Measurements from ENCODE around the gene CABLES1. TPM values are rescaled to one million over a fixed set of nuclear protein-coding genes. Genes with fewer than 3 reads are reported as not detected.

The CABLES1 gene
- total and polyA plus RNA-seq, 2 of the 8 experiments (the other 6 are each of a cell fraction or from before 2014, with no cell fraction given), result 9.2 to 26.4 TPM

- TF ChIP-seq CHD7 (IDR thresholded peaks at IDR 0.05; ENCODE audit: insufficient replicate concordance, low read length) (no peak), BCL11A (IDR thresholded peaks at IDR 0.05; ENCODE audit: low read depth in 2 of 2, low read length in 2 of 2) (no peak), YY1 (IDR thresholded peaks at IDR 0.05; ENCODE audit: low read depth, low read length) (no peak), CHD2 (IDR thresholded peaks at IDR 0.05; ENCODE audit: low read length) (no peak), SAP30 (IDR thresholded peaks at IDR 0.05; ENCODE audit: insufficient read depth, insufficient replicate concordance, low read length) (no peak), NANOG (IDR thresholded peaks at IDR 0.05; ENCODE audit: insufficient read depth, low read depth, low read length, poor library complexity, severe bottlenecking) (no peak), JUN (IDR thresholded peaks at IDR 0.05; ENCODE audit: low read depth, low read length) (no peak), HDAC6 (IDR thresholded peaks at IDR 0.05; ENCODE audit: low read depth, low read length) (no peak), RXRA (IDR thresholded peaks at IDR 0.05; ENCODE audit: insufficient read depth, low read depth, low read length) (no peak), KDM1A (IDR thresholded peaks at IDR 0.05; ENCODE audit: borderline replicate concordance, low read length) (no peak), CBX5 (IDR thresholded peaks at IDR 0.05; ENCODE audit: low read depth, low read length) (no peak)
These were observed 103.5 kb downstream of the CABLES1 start (continued) for GRCh38 chr18:23238651-23239349.
